Pancreas (tissue), 10 donors: Measurements from ENCODE around the gene ZFAND5. TPM values are rescaled to one million over a fixed set of nuclear protein-coding genes. Genes with fewer than 3 reads are reported as not detected.

Experiments used
- ATAC-seq, 4 donors: fragments of 200-7000 bp; cut with Tn5 transposase; one replicate each; pipeline versions ENCODE4 v1.8.0 to v1.9.1; 2020; ENCODE audit warnings: mild to moderate bottlenecking in 4 of 4, moderate library complexity in 4 of 4
- DNase-seq, 6 donors: peaks; one replicate each; pipeline ENCODE4 v3.0.0-alpha.2; 2020
- FAIRE-seq: peaks from 2 replicates; lab custom pipeline; 2012; peaks lifted over from hg19 to GRCh38; lab: Jason Lieb, UNC
- H3K27ac ChIP-seq, 4 donors: fragments of 200-600 bp; sonication (generic); 1 replicate in 3 of 4; 2 replicates in 1 of 4; pipeline versions ENCODE4 v1.5.0 to v1.8.0; 2020
- H3K27me3 ChIP-seq, 4 donors: fragments of 200-600 bp; one replicate each; pipeline ENCODE4 v1.8.0; 2021
- H3K36me3 ChIP-seq, 3 donors: fragments of 200-600 bp; sonication (generic) in 1 of 3; one replicate each; pipeline versions ENCODE4 v1.5.0 to v1.8.0; 2020 to 2021
- H3K4me1 ChIP-seq, 3 donors: fragments of 200-600 bp; one replicate each; pipeline ENCODE4 v1.8.0; 2021
- H3K4me3 ChIP-seq, 4 donors: fragments of 200-600 bp; sonication (generic) in 2 of 4; one replicate each; pipeline versions ENCODE4 v1.5.0 to v1.8.0; 2020 to 2021
- H3K9me3 ChIP-seq, 4 donors: fragments of 200-600 bp; one replicate each; pipeline ENCODE4 v1.8.0; 2021
- WGBS, 2 donors: extraction: QIAGEN DNeasy Blood & Tissue Kit; methylation state at CpG; one replicate each; pipeline ENCODE4 v1.1.7; 2013; 5-methylcytosine and 5-hydroxymethylcytosine counted together
- intact Hi-C, 3 donors: fragments of 100-400 bp; cut with DNase I; formaldehyde crosslinking; loops; one replicate each; pipeline versions ENCODE4 v1.11.1 to v1.14.2; 2022
- polyA plus RNA-seq, 2 donors: library from polyadenylated mRNA; stranded (reverse); fragments of 200-250 nt; gene quantifications; one replicate each; pipeline ENCODE4 v1.2.3, GENCODE V29; 2013
- total RNA-seq, 6 donors: library from RNA; stranded (reverse); fragmentation: NEBNext Ultra II Directional in 4 of 6; extraction: Animal tissue kit (Norgen Biotek cat#: 25700) in 4 of 6; gene quantifications; one replicate each; pipeline versions ENCODE4 v1.2.1 to v1.2.4, GENCODE V29; 2021 to 2023
- TF ChIP-seq, protein P1 (sequence below), 4 donors: fragments of 200-600 bp; sonication (generic) in 3 of 4; IDR thresholded peaks; one replicate each; pipeline versions ENCODE4 v1.5.0 to v1.8.0; 2021; ENCODE audit warnings: antibody characterized with exemption in 4 of 4
- donor health status: healthy with polysubstance abuse.
- donor health status: DM: no; HTN: no; CAD: no; lungs with moderate emphysema.
- donor health status: DM: no; HTN: no; CAD: no.
- donor health status: control.
- donor health status: control.
- donor health status: Bipolar disorder and iron deficiency.
- donor health status: DM: yes; HTN: yes; CAD: no.
- donor health status: DM: no; HTN: no; CAD: no.
- donor health status: DM: no; HTN: no; CAD: no.
- donor health status: DM: yes; HTN: yes; CAD: no.

Gene ZFAND5
- total and polyA plus RNA-seq, 8 donors: 47.8 to 98.6 (median 70.8) TPM

DNA sequence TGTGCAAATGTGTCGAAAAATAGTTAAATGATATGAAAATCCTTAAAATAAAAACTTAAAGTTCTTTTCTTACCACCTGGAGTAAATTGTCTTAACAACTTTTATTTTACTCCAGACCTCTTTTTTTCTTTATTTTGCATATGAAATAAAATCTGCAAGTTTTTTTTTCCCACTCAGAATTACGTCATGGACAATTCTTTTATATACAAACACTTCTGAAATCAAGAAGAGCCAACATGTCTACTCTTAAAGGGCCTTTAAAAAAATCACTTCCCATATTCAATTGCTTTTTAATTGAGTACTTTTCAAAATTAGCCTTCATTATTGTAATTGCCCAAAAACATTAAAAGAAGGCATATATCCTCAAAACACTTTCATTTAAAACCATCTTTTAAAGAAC lies 37.7 kb upstream of the ZFAND5 start:
- H3K4me1 ChIP-seq: no peaks in the 10 kb centered on the region
- H3K36me3 ChIP-seq: no peaks in the 10 kb centered on the region
- 92 to 94% methylated on average over 2 of the region's 2 CpGs for WGBS, 2 donors
- TF ChIP-seq, protein P1, sequence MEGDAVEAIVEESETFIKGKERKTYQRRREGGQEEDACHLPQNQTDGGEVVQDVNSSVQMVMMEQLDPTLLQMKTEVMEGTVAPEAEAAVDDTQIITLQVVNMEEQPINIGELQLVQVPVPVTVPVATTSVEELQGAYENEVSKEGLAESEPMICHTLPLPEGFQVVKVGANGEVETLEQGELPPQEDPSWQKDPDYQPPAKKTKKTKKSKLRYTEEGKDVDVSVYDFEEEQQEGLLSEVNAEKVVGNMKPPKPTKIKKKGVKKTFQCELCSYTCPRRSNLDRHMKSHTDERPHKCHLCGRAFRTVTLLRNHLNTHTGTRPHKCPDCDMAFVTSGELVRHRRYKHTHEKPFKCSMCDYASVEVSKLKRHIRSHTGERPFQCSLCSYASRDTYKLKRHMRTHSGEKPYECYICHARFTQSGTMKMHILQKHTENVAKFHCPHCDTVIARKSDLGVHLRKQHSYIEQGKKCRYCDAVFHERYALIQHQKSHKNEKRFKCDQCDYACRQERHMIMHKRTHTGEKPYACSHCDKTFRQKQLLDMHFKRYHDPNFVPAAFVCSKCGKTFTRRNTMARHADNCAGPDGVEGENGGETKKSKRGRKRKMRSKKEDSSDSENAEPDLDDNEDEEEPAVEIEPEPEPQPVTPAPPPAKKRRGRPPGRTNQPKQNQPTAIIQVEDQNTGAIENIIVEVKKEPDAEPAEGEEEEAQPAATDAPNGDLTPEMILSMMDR (IDR thresholded peaks at IDR 0.05): no peak
- no peaks in the 10 kb centered on the region for H3K27me3 ChIP-seq
- H3K4me3 ChIP-seq: no peak overlapping the region
- no peak for DNase-seq
- ATAC-seq: no peak
- no peak overlapping the region for H3K27ac ChIP-seq
- peaks cover 0 to 3% (median 0%) of the 10 kb centered on the region in 4 donors for H3K9me3 ChIP-seq
- intact Hi-C loops: no loop called here
- FAIRE-seq: peak; percentile 73

DNA sequence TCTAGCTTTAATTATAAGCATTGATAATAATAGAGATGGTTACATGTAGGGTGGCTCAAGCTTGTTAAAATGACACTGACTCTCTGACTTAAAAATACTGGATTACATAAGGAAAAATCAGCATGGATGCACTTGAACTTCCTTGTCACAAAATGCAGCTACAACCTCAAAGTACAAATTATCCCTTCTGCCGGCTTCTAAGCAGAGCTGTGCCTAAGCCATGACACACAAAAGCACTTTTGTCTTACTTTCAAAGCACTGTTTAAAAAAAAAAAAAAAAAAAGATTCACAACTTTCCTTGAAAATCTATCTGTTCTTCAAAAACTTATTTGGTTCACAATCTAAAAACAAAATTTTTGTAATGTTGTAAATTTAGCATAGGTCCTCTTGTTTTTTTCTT lies 36.4 kb upstream of the ZFAND5 start:
- 58 to 70% methylated on average over 1 of the region's 1 CpG for WGBS, 2 donors
- Histone ChIP-seq H3K36me3 (no peaks in the 10 kb centered on the region), H3K27me3 (no peaks in the 10 kb centered on the region), H3K4me1 (peaks cover 0 to 9% (median 0%) of the 10 kb centered on the region in 3 donors), H3K4me3 (no peak overlapping the region), H3K27ac (no peak overlapping the region), H3K9me3 (peaks cover 0 to 3% (median 0%) of the 10 kb centered on the region in 4 donors)
- TF ChIP-seq, protein P1 (IDR thresholded peaks at IDR 0.05): no peak
- DNase-seq (no peak), ATAC-seq (no peak), FAIRE-seq (no peak)
- intact Hi-C loops: no loop called here

GRCh38 chr9:72400866-72401265 lies 35.9 kb upstream of the ZFAND5 start:
- no peak for ATAC-seq
- Histone ChIP-seq H3K27ac (no peak overlapping the region), H3K36me3 (no peaks in the 10 kb centered on the region), H3K9me3 (peaks cover 0 to 3% (median 0%) of the 10 kb centered on the region in 4 donors), H3K4me3 (no peak overlapping the region), H3K4me1 (peaks cover 0 to 14% (median 3%) of the 10 kb centered on the region in 3 donors), H3K27me3 (no peaks in the 10 kb centered on the region)
- TF ChIP-seq, protein P1 (IDR thresholded peaks at IDR 0.05): no peak
- WGBS, 2 donors: 91 to 93% methylated on average over 2 of the region's 2 CpGs
- intact Hi-C loops: no loop called here
- FAIRE-seq: no peak
- no peak for DNase-seq

GRCh38 chr9:72399391-72399790 lies 34.4 kb upstream of the ZFAND5 start:
- DNase-seq (no peak), ATAC-seq (no peak), FAIRE-seq (no peak)
- Histone ChIP-seq H3K36me3 (no peaks in the 10 kb centered on the region), H3K27me3 (no peaks in the 10 kb centered on the region), H3K4me3 (no peak overlapping the region), H3K27ac (no peak overlapping the region), H3K4me1 (peaks cover 0 to 14% (median 4%) of the 10 kb centered on the region in 3 donors), H3K9me3 (peaks cover 0 to 3% (median 0%) of the 10 kb centered on the region in 4 donors)
- TF ChIP-seq, protein P1 (IDR thresholded peaks at IDR 0.05): no peak
- WGBS, 2 donors: 95 to 98% methylated on average over 2 of the region's 2 CpGs
- intact Hi-C loops: no loop called here

DNA sequence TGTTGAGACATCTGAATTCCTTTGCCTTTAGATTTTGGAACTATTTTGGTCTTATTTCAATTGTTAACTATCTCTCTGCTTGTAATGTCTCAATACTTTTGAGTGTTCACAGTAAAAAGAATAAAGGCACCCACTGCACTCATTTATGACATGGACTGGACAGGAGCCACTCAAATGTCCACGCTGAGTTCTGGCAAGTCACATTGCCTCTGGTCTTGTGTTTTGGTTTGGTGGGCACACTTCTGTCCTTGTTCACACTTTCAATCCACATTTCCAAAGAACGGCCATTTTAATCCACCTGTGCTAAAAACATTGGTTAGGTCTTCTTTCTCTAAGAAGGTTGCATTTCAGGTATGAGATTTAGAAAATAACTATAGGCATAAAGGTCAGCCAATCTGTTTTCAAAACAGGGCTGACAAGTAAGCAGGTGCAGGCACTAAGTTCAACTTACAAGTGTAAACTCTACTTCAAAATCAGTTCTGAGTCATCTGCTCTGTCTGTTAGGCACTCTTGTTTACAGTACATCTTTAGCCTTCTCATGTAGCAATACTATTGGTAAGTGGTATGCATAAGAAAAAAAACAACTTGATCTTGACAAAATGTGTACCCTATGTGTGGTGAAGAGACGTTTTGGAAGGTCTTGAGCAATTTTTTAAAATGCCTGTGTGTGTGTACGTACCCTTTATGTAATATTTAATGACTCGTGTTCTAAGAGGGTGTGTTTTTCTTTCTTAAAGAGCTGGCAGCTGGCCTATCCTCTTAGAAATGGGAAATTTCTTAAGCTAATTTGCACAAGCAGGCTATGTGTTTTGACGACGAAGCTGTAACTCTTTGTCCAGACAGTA lies 31.5 kb upstream of the ZFAND5 start:
- Histone ChIP-seq H3K27ac (peak overlapping the region in 2 of 4 donors; percentile 6 to 7), H3K27me3 (no peaks in the 10 kb centered on the region), H3K9me3 (no peaks in the 10 kb centered on the region), H3K36me3 (no peaks in the 10 kb centered on the region), H3K4me1 (peaks cover 0 to 14% (median 4%) of the 10 kb centered on the region in 3 donors), H3K4me3 (no peak overlapping the region)
- TF ChIP-seq, protein P1 (IDR thresholded peaks at IDR 0.05): no peak
- no peak for DNase-seq
- peak; percentile 88 to 96 (median 91) for ATAC-seq
- no peak for FAIRE-seq
- 31 to 38% methylated on average over 7 of the region's 7 CpGs for WGBS, 2 donors
- intact Hi-C loops: no loop called here
